PC-9 (cell line): ENCODE measurements around the gene ATP11A. TPM values are rescaled to one million over a fixed set of nuclear protein-coding genes. Genes with fewer than 3 reads are reported as not detected.

Source experiments
- BruUV-seq: library from RNA; stranded (reverse); fragments of 400-500 nt; replicated peaks from 2 replicates; lab custom pipeline; 2021; lab: Mats Ljungman, UMichigan
- CTCF ChIA-PET: fragments of 300-600 bp; sonication (Branson Sonifier 250); formaldehyde crosslinking; loops from one replicate; lab custom pipeline; 2022; ENCODE audit warnings: antibody characterized with exemption; lab: Charles Lee
- POLR2A ChIA-PET: fragments of 300-600 bp; sonication (Branson Sonifier 250); formaldehyde crosslinking; loops from one replicate; lab custom pipeline; 2022; ENCODE audit warnings: antibody characterized with exemption; ENCODE audit not compliant: unreplicated experiment; lab: Charles Lee
- DNase-seq, 2 experiments: peaks; one replicate each; pipeline versions ENCODE4 v3.0.0 to v3.0.0-alpha.2; 2015 to 2022; ENCODE audit warnings: mixed read lengths in 1 of 2
- H2AFZ ChIP-seq: fragments of 200-600 bp; sonication (generic); 2 replicates; pipeline ENCODE4 v1.8.1; 2017; ENCODE audit warnings: antibody characterized with exemption
- H3F3A ChIP-seq: fragments of 200-600 bp; sonication (generic); 2 replicates; pipeline ENCODE4 v1.8.1; 2017; ENCODE audit warnings: antibody characterized with exemption, mild to moderate bottlenecking, low read depth; ENCODE audit not compliant: insufficient read depth
- H3K27ac ChIP-seq: fragments of 200-600 bp; sonication (generic); 2 replicates; pipeline ENCODE4 v1.6.1; 2016; ENCODE audit warnings: mixed run types
- H3K27me3 ChIP-seq: fragments of 200-600 bp; sonication (generic); 2 replicates; pipeline ENCODE4 v1.6.1; 2016; ENCODE audit warnings: low read depth, mixed run types; ENCODE audit not compliant: insufficient read depth
- H3K36me3 ChIP-seq: fragments of 200-600 bp; sonication (generic); 2 replicates; pipeline ENCODE4 v1.6.1; 2016; ENCODE audit warnings: low read depth, mixed run types
- H3K4me1 ChIP-seq: fragments of 200-600 bp; sonication (generic); replicated peaks from 2 replicates; pipeline ENCODE4 v1.6.1; 2016; ENCODE audit warnings: mixed run types; ENCODE audit not compliant: insufficient read depth
- H3K4me2 ChIP-seq: fragments of 200-600 bp; sonication (generic); 2 replicates; pipeline ENCODE4 v1.6.1; 2017; ENCODE audit warnings: mixed run types
- H3K4me3 ChIP-seq: fragments of 200-600 bp; sonication (generic); 2 replicates; pipeline ENCODE4 v1.6.1; 2016; ENCODE audit warnings: mixed run types
- H3K79me2 ChIP-seq: fragments of 200-600 bp; sonication (generic); 2 replicates; pipeline ENCODE4 v1.6.1; 2017; ENCODE audit warnings: low read depth, mixed run types
- H3K9me2 ChIP-seq: fragments of 200-600 bp; sonication (generic); 2 replicates; pipeline ENCODE4 v1.8.1; 2017; ENCODE audit warnings: mild to moderate bottlenecking; ENCODE audit not compliant: insufficient read depth
- H3K9me3 ChIP-seq: fragments of 200-600 bp; sonication (generic); 2 replicates; pipeline ENCODE4 v1.8.1; 2016; ENCODE audit warnings: low read depth; ENCODE audit not compliant: insufficient read depth
- H4K20me1 ChIP-seq: fragments of 200-600 bp; sonication (generic); 2 replicates; pipeline ENCODE4 v1.8.1; 2017; ENCODE audit not compliant: insufficient read depth
- CTCF ChIP-seq: fragments of 200-600 bp; sonication (generic); conservative IDR thresholded peaks from 2 replicates; pipeline ENCODE4 v1.6.1; 2017; ENCODE audit warnings: mixed run types, antibody characterized with exemption, mild to moderate bottlenecking, moderate library complexity
- EZH2 ChIP-seq: fragments of 200-600 bp; sonication (generic); IDR thresholded peaks from 2 replicates; pipeline ENCODE4 v1.8.0; 2017; ENCODE audit warnings: antibody characterized with exemption, low read depth
- intact Hi-C: fragments of 100-400 bp; cut with micrococcal nuclease; formaldehyde crosslinking; loops from one replicate; pipeline ENCODE4 v1.10.0; 2022; ENCODE audit not compliant: unreplicated experiment
- total RNA-seq: library from RNA; stranded (reverse); gene quantifications from 2 replicates; pipeline ENCODE4 v1.2.3, GENCODE V29; 2021

The ATP11A gene
- total RNA-seq, 1 experiment from 2014 or later, result 92.2 TPM

DNA sequence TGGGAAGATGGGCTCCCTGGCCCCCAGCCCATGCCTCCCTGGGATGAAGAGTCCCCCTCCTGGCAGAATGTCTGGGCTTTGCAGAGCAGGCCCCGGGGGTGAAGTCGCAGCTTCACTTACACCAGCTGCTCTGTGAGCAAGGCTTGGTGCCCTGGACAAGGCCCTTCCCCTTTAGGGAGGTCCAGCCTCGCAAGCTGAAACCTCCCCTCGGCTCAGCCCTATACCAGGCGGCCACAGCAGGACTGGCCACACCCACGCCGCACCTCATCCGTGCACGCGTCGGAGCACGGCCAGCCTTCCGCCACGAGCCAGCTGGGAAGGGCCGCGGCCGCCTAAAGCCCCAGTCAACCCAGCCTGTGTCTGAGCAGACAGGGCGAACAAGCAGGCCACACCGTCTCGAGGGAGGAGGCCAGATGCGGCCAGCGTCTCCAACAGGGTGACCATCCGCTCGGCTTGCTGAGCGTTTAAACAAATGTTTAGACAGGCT is 196.0 kb downstream of the ATP11A start:
- TF ChIP-seq EZH2 (no peak), CTCF (no peak)
- peaks cover 20% of the 10 kb centered on the region for H3K27me3 ChIP-seq
- no peaks in the 10 kb centered on the region for H3K79me2 ChIP-seq
- ChIA-PET CTCF (no interaction called here), POLR2A (no interaction called here)
- H3K9me3 ChIP-seq, result no peaks in the 10 kb centered on the region
- DNase-seq, result no peak
- no peak overlapping the region for H2AFZ ChIP-seq
- H3K9me2 ChIP-seq, result no peaks in the 10 kb centered on the region
- H3K4me1 ChIP-seq, result no peaks in the 10 kb centered on the region
- intact Hi-C loops, result no loop called here
- no TSS peak for BruUV-seq
- H3K4me2 ChIP-seq, result no peak overlapping the region
- 0 out of 2 replicates have a peak, but pooled peaks cover 3% of the 10 kb centered on the region for H4K20me1 ChIP-seq
- H3K27ac ChIP-seq, result no peak overlapping the region
- H3K4me3 ChIP-seq, result no peak overlapping the region
- H3F3A ChIP-seq, result peaks cover 27% of the 10 kb centered on the region; the same call in 1 of the 2 replicates
- no peaks in the 10 kb centered on the region for H3K36me3 ChIP-seq

- Histone ChIP-seq H3K9me3 (no peaks in the 10 kb centered on the region), H3K9me2 (no peaks in the 10 kb centered on the region), H3K27me3 (peaks cover 31% of the 10 kb centered on the region), H3K4me1 (no peaks in the 10 kb centered on the region), H3F3A (peaks cover 27% of the 10 kb centered on the region; the same call in 1 of the 2 replicates), H3K36me3 (no peaks in the 10 kb centered on the region), H2AFZ (no peak overlapping the region), H3K4me2 (no peak overlapping the region), H3K79me2 (no peaks in the 10 kb centered on the region), H3K27ac (no peak overlapping the region), H4K20me1 (0 out of 2 replicates have a peak, but pooled peaks cover 3% of the 10 kb centered on the region), H3K4me3 (no peak overlapping the region)
- CTCF ChIA-PET, result no interaction called here
- BruUV-seq, result no TSS peak
- intact Hi-C loops, result no loop called here
- no peak for DNase-seq
- TF ChIP-seq CTCF (no peak), EZH2 (no peak)
- POLR2A ChIA-PET, result no interaction called here
Measured at GRCh38 chr13:112887151-112887550, 197.3 kb downstream of the ATP11A start.

DNA sequence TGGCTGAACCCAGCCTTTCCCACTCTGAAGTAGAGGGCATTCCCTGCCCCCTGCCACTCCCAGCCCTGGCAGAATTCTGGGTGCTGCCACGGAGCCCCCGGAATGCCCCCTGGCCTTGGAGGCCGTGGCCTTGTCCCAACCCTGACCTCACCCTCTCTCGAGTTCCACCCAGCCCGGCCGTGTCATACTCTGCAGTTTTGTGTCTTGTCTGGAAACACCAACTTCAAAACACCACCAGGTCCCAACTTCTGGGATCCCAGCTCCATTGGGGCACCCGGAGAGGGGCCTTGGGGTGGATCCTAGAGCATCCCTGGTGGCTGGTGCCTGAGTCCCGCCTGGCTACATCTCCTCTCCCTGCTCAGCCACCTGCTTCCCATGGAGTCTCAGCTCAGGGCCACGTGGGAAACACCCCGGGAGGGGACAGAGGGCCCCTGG is 197.7 kb downstream of the ATP11A start:
- H3K36me3 ChIP-seq, result no peaks in the 10 kb centered on the region
- H4K20me1 ChIP-seq, result 0 out of 2 replicates have a peak, but pooled peaks cover 3% of the 10 kb centered on the region
- no peaks in the 10 kb centered on the region for H3K9me3 ChIP-seq
- H3K27ac ChIP-seq, result no peak overlapping the region
- BruUV-seq, result no TSS peak
- peaks cover 35% of the 10 kb centered on the region for H3K27me3 ChIP-seq
- intact Hi-C loops, result no loop called here
- H3K4me2 ChIP-seq, result no peak overlapping the region
- no peaks in the 10 kb centered on the region for H3K4me1 ChIP-seq
- H3F3A ChIP-seq, result peaks cover 27% of the 10 kb centered on the region; the same call in 1 of the 2 replicates
- no peak for TF ChIP-seq EZH2
- no peak for TF ChIP-seq CTCF
- H3K9me2 ChIP-seq, result no peaks in the 10 kb centered on the region
- ChIA-PET CTCF (no interaction called here), POLR2A (no interaction called here)
- H3K4me3 ChIP-seq, result no peak overlapping the region
- H3K79me2 ChIP-seq, result no peaks in the 10 kb centered on the region
- no peak for DNase-seq
- H2AFZ ChIP-seq, result no peak overlapping the region
